ENCODE results near the gene PCBP1. TPM values are rescaled to one million over a fixed set of nuclear protein-coding genes. Genes with fewer than 3 reads are reported as not detected.
A peak's percentile ranks its signal among the peaks of the same experiment; 100 is the strongest.

The PCBP1 gene
- total RNA-seq = 100 to 1,000 TPM; 470 to 489 TPM

- peak within 1 kb of the TSS; percentile 98 for H3K27ac Mint-ChIP-seq
- peaks cover 65% of the 10 kb centered on the region for H3K36me3 Mint-ChIP-seq (ENCODE audit: low read depth)
- H3K4me1 Mint-ChIP-seq (ENCODE audit: low read depth) = peaks cover 53% of the 10 kb centered on the region
Measured at GRCh38 chr2:70086838-70087701, at the start of gene PCBP1. Gene PCBP1 (plus strand): TSS chr2:70087477. CDS start chr2:70087744, 267 bp downstream.

GRCh38 chr2:70039366-70039765 is 47.9 kb upstream of the PCBP1 start:
- Mint-ChIP-seq H3K9me3 (no peaks in the 10 kb centered on the region), H3K27ac (no peak overlapping the region), H3K27me3 (no peaks in the 10 kb centered on the region), H3K4me1 (ENCODE audit: low read depth) (peaks cover 31% of the 10 kb centered on the region), H3K4me3 (no peak overlapping the region), H3K36me3 (ENCODE audit: low read depth) (peaks cover 4% of the 10 kb centered on the region)
- ATAC-seq = no peak
- no peak for TF ChIP-seq CTCF (IDR thresholded peaks at IDR 0.05)
- ChIA-PET POLR2A (interaction anchor here (0.7 kb wide), 1 partner anchor 25 kb away, joined by 3 read pairs; no protein-coding TSS in a partner anchor), CTCF (no interaction called here)
- no peak for DNase-seq
- intact Hi-C loops (cut with micrococcal nuclease) = no loop called here

More at GRCh38 chr2:70086838-70087701, at the start of gene PCBP1:
- ATAC-seq (peak; percentile 60), DNase-seq (peak; percentile 96)
- intact Hi-C loops (cut with micrococcal nuclease) = loop anchor here (2.0 to 5.0 kb wide), 2 partner anchors 104 to 175 kb away; partner anchors contain the start of gene C2orf42
- no peaks in the 10 kb centered on the region for H3K27me3 Mint-ChIP-seq
- H3K9me3 Mint-ChIP-seq = peaks cover 3% of the 10 kb centered on the region
- no peak for TF ChIP-seq CTCF (IDR thresholded peaks at IDR 0.05)
- POLR2A ChIA-PET = interaction anchor here (0.6 to 28.8 kb wide), 16 partner anchors 8 to 346 kb away, joined by 3 to 955 read pairs (median 8); partner anchors contain the start of genes C2orf42, MXD1 and SNRPG
- CTCF ChIA-PET = interaction anchor here (0.9 to 15.2 kb wide), 4 partner anchors 11 to 50 kb away, joined by 3 to 215 read pairs (median 4); no protein-coding TSS in a partner anchor
- H3K4me3 Mint-ChIP-seq = peak within 1 kb of the TSS; percentile 99

- Mint-ChIP-seq H3K36me3 (ENCODE audit: low read depth) (peaks cover 13% of the 10 kb centered on the region), H3K4me3 (no peak overlapping the region), H3K9me3 (no peaks in the 10 kb centered on the region), H3K4me1 (ENCODE audit: low read depth) (peaks cover 23% of the 10 kb centered on the region), H3K27ac (no peak overlapping the region), H3K27me3 (no peaks in the 10 kb centered on the region)
- DNase-seq (no peak), ATAC-seq (no peak)
- ChIA-PET POLR2A (interaction anchor here (0.9 kb wide), 1 partner anchor 260 kb away, joined by 3 read pairs; the partner anchor contains the start of gene FAM136A), CTCF (interaction anchor here (0.9 to 1.7 kb wide), 5 partner anchors 8 to 129 kb away, joined by 3 to 4 read pairs (median 4); no protein-coding TSS in a partner anchor)
- intact Hi-C loops (cut with micrococcal nuclease) = no loop called here
- no peak for TF ChIP-seq CTCF (IDR thresholded peaks at IDR 0.05)
Measured at GRCh38 chr2:70041663-70042062, 45.6 kb upstream of the PCBP1 start.

- H3K4me1 Mint-ChIP-seq (ENCODE audit: low read depth) = peaks cover 23% of the 10 kb centered on the region
- no peaks in the 10 kb centered on the region for H3K27me3 Mint-ChIP-seq
- no peak for ATAC-seq
- intact Hi-C loops (cut with micrococcal nuclease) = no loop called here
- TF ChIP-seq CTCF (IDR thresholded peaks at IDR 0.05) = no peak
- DNase-seq = no peak
- H3K36me3 Mint-ChIP-seq (ENCODE audit: low read depth) = peaks cover 13% of the 10 kb centered on the region
- H3K27ac Mint-ChIP-seq = peak overlapping the region; percentile 58
- ChIA-PET CTCF (interaction anchor here (0.9 to 1.7 kb wide), 3 partner anchors 37 to 130 kb away, joined by 3 to 4 read pairs (median 3); no protein-coding TSS in a partner anchor), POLR2A (interaction anchor here (0.9 to 1.5 kb wide), 3 partner anchors 32 to 259 kb away, joined by 3 to 5 read pairs (median 3); partner anchors contain the start of gene FAM136A)
- H3K9me3 Mint-ChIP-seq = no peaks in the 10 kb centered on the region
- no peak overlapping the region for H3K4me3 Mint-ChIP-seq
Measured at GRCh38 chr2:70042246-70042645, 45.0 kb upstream of the PCBP1 start.
